Stimulated activated CD8-positive, alpha-beta memory T cell treated with anti-CD3 and anti-CD28 coated beads, Interleukin-15, amount 100 ng/mL, for 24 hours (primary cell): ENCODE results near the gene RBPJL.

Experiments
- DNase-seq: peaks from one replicate; pipeline ENCODE4 v3.0.0-alpha.2; 2020; ENCODE audit warnings: low read depth

RBPJL gene

GRCh38 chr20:45306431-45306982, at the start of gene RBPJL:
Gene RBPJL, plus strand, starts transcription at chr20:45306840. Its CDS starts 83 bp downstream, at chr20:45306923.
- DNase-seq, result peak; percentile 31

- DNase-seq, result no peak
These were observed 49.5 kb upstream of the RBPJL start for GRCh38 chr20:45257161-45257560.

DNA sequence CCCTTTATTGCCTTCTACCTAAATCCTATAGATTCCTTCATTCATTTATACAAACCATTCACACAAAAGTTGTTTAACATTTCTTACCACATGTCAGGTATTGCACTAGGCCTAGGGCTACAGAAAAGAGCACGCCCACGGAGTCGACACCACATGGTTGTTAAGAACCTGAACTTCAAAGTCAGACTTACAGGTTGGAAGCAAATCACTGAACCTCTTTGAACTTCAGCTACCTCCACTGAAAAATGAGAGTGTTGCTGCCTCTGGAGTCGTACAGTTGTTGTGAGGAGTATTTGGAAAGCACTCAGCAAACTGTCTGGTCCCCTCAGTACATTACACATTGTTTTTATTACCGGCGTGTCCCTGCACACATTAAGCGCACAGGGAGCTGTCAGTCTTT, 48.9 kb upstream of the RBPJL start:
- no peak for DNase-seq

DNA sequence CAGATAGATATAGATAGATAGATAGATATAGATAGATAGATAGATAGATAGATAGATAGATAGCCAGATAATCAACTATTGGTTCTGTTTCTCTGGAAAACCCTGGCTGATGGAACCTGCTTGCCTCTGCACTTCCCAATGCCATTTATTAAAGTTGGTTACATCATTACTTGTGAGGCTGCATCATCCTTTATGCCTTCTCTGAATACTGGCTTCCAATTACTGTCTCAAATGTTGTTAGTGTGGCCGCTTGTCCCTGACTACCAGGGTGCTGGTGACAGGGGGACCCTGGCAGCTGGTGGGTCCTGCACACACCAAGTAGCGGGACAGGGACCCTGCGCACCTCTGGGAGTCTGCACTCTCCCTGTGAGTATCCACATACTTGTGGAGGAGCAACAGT, 48.4 kb upstream of the RBPJL start:
- no peak for DNase-seq

- no peak for DNase-seq
These were observed 48.0 kb upstream of the RBPJL start for GRCh38 chr20:45258664-45259063.

- DNase-seq, result no peak
These were observed 42.9 kb upstream of the RBPJL start for GRCh38 chr20:45263556-45264266.

- DNase-seq, result no peak
These were observed 39.7 kb upstream of the RBPJL start for GRCh38 chr20:45266977-45267376.

- DNase-seq, result no peak
These were observed 38.1 kb upstream of the RBPJL start for GRCh38 chr20:45268531-45268930.

- no peak for DNase-seq
These were observed 37.6 kb upstream of the RBPJL start for GRCh38 chr20:45269056-45269455.

DNA sequence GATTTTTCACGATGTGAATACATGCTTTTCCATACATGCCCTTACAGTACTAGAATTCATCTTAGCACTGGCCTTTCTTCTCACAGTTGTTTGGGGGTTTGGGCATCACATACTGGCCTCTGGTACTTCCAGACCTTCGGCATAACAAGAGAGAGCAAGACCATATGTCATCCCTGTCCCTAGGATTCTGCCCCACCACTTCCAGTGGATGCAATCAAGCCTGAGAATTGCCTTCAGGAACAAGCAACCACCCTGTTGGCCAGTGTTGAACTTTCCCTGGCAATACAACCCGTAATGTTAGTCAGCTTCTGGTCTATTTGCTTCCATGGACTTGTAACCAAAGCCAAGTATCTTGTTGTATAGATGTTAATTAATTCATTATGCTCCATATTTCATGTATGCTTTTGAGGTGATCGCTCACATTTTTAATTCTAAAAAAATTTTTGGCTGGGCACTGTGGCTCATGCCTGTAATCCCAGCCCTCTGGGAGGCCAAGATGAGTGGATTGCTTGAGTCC, 36.8 kb upstream of the RBPJL start:
- no peak for DNase-seq

DNA sequence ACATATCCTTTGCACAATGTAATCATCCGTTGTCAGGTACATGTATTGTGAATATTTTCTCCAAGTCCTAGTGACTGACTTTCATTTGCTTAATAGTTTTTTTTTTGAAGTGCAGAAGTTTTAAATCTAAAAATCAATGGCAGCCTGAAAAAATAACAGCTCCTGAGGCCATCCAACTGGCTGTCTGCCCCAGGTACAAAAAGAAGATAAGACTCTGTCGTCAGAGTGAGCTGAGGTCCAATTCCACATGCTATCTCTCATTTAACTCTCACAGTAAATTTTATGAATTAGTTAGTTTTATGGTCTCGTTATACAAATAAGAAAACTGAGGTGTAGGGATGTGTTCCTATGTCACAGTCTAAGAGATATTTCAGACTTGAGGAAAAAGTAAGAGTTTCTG, 31.3 kb upstream of the RBPJL start:
- DNase-seq, result no peak

GRCh38 chr20:45279992-45280391, 26.6 kb upstream of the RBPJL start:
- DNase-seq, result no peak

DNA sequence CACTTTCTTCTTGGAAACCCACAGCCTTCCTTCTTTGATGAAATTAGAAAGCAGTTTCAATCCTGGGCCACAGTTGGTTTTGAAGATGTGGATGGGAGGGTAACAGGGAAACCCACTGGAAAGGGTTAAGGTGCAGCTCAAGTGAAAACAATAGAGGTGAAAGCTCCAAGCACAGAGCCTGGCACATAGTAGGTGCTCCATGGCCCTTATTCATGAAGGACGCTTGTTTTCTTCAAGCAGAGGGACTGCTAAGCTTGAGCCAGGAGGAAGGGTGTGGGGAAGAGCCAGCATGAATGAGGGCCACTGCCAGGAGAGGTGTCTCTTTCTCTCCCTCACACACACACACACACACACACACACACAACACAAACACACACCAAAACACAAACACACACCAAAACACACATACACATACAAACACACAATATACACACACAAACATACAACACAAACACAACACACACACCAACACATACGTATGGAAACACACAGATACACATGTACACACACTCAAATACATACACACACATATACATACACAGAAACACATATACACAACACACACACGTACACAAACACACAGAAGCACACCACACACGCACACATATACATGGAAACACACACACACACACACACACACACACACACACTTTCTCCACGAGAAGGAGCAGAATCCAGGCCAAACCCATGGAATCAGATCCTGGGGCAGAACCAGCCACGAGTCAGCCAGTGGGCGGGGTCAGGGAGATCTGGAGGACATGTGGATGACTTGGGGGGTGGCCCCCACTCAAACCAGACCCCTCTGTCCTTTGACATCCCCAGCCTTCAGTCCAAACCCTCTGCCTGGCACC, 23.7 kb upstream of the RBPJL start:
- no peak for DNase-seq

GRCh38 chr20:45283551-45284057, 23.0 kb upstream of the RBPJL start:
- DNase-seq, result no peak

DNA sequence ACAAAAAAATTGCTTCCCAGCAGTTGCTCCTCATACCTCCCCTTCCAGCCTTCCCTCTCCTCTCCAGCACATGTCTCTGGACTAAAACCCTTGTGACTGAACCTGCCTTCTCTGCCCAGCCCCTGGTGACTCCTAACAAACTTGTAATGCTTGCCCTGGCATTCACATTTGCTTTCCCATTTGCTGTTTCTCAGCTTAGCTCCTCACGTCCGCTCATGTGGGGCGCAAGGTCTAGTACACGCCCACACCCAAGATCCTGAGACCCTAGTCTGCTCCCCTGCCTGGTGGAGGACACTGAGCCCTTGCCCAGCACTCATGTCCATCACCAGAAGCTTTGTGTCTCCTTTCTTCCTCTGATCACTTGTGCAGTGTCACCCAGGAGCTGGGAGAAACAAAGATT, 18.3 kb upstream of the RBPJL start:
- no peak for DNase-seq

GRCh38 chr20:45288860-45289259, 17.8 kb upstream of the RBPJL start:
- no peak for DNase-seq

GRCh38 chr20:45289942-45290676, 16.5 kb upstream of the RBPJL start:
- no peak for DNase-seq

- peak; percentile 16 for DNase-seq
These were observed 15.8 kb upstream of the RBPJL start for GRCh38 chr20:45290677-45291355.

- DNase-seq, result no peak
These were observed 15.1 kb upstream of the RBPJL start for GRCh38 chr20:45291526-45291925.

DNA sequence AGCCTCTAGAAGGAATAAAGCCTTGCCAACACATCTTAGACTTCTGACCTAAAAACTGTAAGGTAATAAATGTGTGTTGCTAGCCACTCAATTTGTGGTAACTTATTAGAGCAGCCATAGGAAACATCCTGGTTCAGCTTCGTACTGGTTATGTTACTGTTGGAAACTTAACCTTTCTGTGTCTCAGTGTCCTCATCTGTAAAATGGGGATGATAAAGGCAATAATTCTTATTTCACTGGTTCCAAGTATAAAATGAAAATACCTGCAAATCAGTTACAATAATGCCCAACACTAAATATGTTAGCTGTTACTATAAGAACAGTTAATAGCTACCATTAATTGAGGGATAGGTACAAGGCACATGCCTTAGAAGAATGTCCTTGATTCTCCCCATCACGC, 14.3 kb upstream of the RBPJL start:
- no peak for DNase-seq
